ENCODE data around the gene TXNDC2. TPM values are rescaled to one million over a fixed set of nuclear protein-coding genes. Genes with fewer than 3 reads are reported as not detected.

Gene TXNDC2
- total and polyA plus RNA-seq, 2 experiments from 2014 or later, result not detected

GRCh38 chr18:9858642-9859041 lies 27.1 kb upstream of the TXNDC2 start:
- Histone ChIP-seq H3K27ac (no peak overlapping the region), H3F3A (ENCODE audit: insufficient read depth) (no peaks in the 10 kb centered on the region), H3K36me3 (ENCODE audit: low read depth) (peaks cover 11% of the 10 kb centered on the region; the same call in 1 of the 2 replicates), H3K4me3 (no peak overlapping the region), H3K79me2 (ENCODE audit: insufficient read depth) (no peaks in the 10 kb centered on the region), H3K4me2 (ENCODE audit: unreplicated experiment) (no peak overlapping the region), H3K9me3 (ENCODE audit: low read depth) (no peaks in the 10 kb centered on the region), H4K20me1 (ENCODE audit: insufficient read depth) (no peaks in the 10 kb centered on the region), H3K9me2 (ENCODE audit: insufficient read depth) (no peaks in the 10 kb centered on the region), H3K9ac (no peak overlapping the region), H3K27me3 (replicated peaks; ENCODE audit: insufficient read depth) (no peaks in the 10 kb centered on the region), H2AFZ (no peak overlapping the region), H3K4me1 (ENCODE audit: insufficient read depth) (no peaks in the 10 kb centered on the region)
- TF ChIP-seq EZH2phosphoT487 (IDR thresholded peaks at IDR 0.05; ENCODE audit: insufficient read depth, low read depth) (no peak), EZH2 (IDR thresholded peaks at IDR 0.05; ENCODE audit: insufficient read depth, poor library complexity, severe bottlenecking) (no peak)
- WGBS, 2 experiments (ENCODE audit: low coverage in 1 of 2, low lambda C conversion rate in 2 of 2, missing lambda C conversion rate in 2 of 2), result 53 to 63% methylated on average over 5 of the region's 5 CpGs
- in situ Hi-C loops (cut with MboI), result no loop called here
- no peak for DNase-seq

- H3K27ac ChIP-seq, result no peak overlapping the region
Measured at GRCh38 chr18:9859232-9859631, 26.5 kb upstream of the TXNDC2 start.

GRCh38 chr18:9860682-9861081 lies 25.1 kb upstream of the TXNDC2 start:
- Histone ChIP-seq H3F3A (ENCODE audit: insufficient read depth) (no peaks in the 10 kb centered on the region), H3K9me3 (ENCODE audit: low read depth) (no peaks in the 10 kb centered on the region), H2AFZ (no peak overlapping the region), H3K4me2 (ENCODE audit: unreplicated experiment) (no peak overlapping the region), H3K4me3 (no peak overlapping the region), H3K4me1 (ENCODE audit: insufficient read depth) (no peaks in the 10 kb centered on the region), H4K20me1 (ENCODE audit: insufficient read depth) (no peaks in the 10 kb centered on the region), H3K9me2 (ENCODE audit: insufficient read depth) (no peaks in the 10 kb centered on the region), H3K27me3 (replicated peaks; ENCODE audit: insufficient read depth) (no peaks in the 10 kb centered on the region), H3K79me2 (ENCODE audit: insufficient read depth) (no peaks in the 10 kb centered on the region), H3K9ac (no peak overlapping the region), H3K27ac (no peak overlapping the region), H3K36me3 (ENCODE audit: low read depth) (peaks cover 11% of the 10 kb centered on the region; the same call in 1 of the 2 replicates)
- no peak for DNase-seq
- WGBS, 2 experiments (ENCODE audit: low coverage in 1 of 2, low lambda C conversion rate in 2 of 2, missing lambda C conversion rate in 2 of 2), result 71 to 80% methylated on average over 4 of the region's 4 CpGs
- no peak for TF ChIP-seq EZH2phosphoT487 (IDR thresholded peaks at IDR 0.05; ENCODE audit: insufficient read depth, low read depth)
- TF ChIP-seq EZH2 (IDR thresholded peaks at IDR 0.05; ENCODE audit: insufficient read depth, poor library complexity, severe bottlenecking), result no peak
- in situ Hi-C loops (cut with MboI), result no loop called here

More at GRCh38 chr18:9859232-9859631, 26.5 kb upstream of the TXNDC2 start:
- Histone ChIP-seq H3K9ac (no peak overlapping the region), H3K9me3 (ENCODE audit: low read depth) (no peaks in the 10 kb centered on the region), H3K4me2 (ENCODE audit: unreplicated experiment) (no peak overlapping the region), H3K27me3 (replicated peaks; ENCODE audit: insufficient read depth) (no peaks in the 10 kb centered on the region), H2AFZ (no peak overlapping the region), H3K36me3 (ENCODE audit: low read depth) (peaks cover 11% of the 10 kb centered on the region; the same call in 1 of the 2 replicates), H3K4me1 (ENCODE audit: insufficient read depth) (no peaks in the 10 kb centered on the region), H3K9me2 (ENCODE audit: insufficient read depth) (no peaks in the 10 kb centered on the region), H4K20me1 (ENCODE audit: insufficient read depth) (no peaks in the 10 kb centered on the region), H3K4me3 (no peak overlapping the region), H3F3A (ENCODE audit: insufficient read depth) (no peaks in the 10 kb centered on the region), H3K79me2 (ENCODE audit: insufficient read depth) (no peaks in the 10 kb centered on the region)
- in situ Hi-C loops (cut with MboI), result no loop called here
- 96 to 98% methylated on average over 7 of the region's 7 CpGs for WGBS, 2 experiments (ENCODE audit: low coverage in 1 of 2, low lambda C conversion rate in 2 of 2, missing lambda C conversion rate in 2 of 2)
- TF ChIP-seq EZH2phosphoT487 (IDR thresholded peaks at IDR 0.05; ENCODE audit: insufficient read depth, low read depth) (no peak), EZH2 (IDR thresholded peaks at IDR 0.05; ENCODE audit: insufficient read depth, poor library complexity, severe bottlenecking) (no peak)
- no peak for DNase-seq

- H3K9me3 ChIP-seq (ENCODE audit: low read depth), result no peaks in the 10 kb centered on the region
- peaks cover 11% of the 10 kb centered on the region; the same call in 1 of the 2 replicates for H3K36me3 ChIP-seq (ENCODE audit: low read depth)
- no peaks in the 10 kb centered on the region for H3K79me2 ChIP-seq (ENCODE audit: insufficient read depth)
- H3K9ac ChIP-seq, result no peak overlapping the region
- DNase-seq, result no peak
- H3K9me2 ChIP-seq (ENCODE audit: insufficient read depth), result no peaks in the 10 kb centered on the region
- H3K4me1 ChIP-seq (ENCODE audit: insufficient read depth), result no peaks in the 10 kb centered on the region
- H3K27ac ChIP-seq, result no peak overlapping the region
- H2AFZ ChIP-seq, result no peak overlapping the region
- no peaks in the 10 kb centered on the region for H3K27me3 ChIP-seq (replicated peaks; ENCODE audit: insufficient read depth)
- TF ChIP-seq EZH2phosphoT487 (IDR thresholded peaks at IDR 0.05; ENCODE audit: insufficient read depth, low read depth) (no peak), EZH2 (IDR thresholded peaks at IDR 0.05; ENCODE audit: insufficient read depth, poor library complexity, severe bottlenecking) (no peak)
- in situ Hi-C loops (cut with MboI), result no loop called here
- no peaks in the 10 kb centered on the region for H3F3A ChIP-seq (ENCODE audit: insufficient read depth)
- H3K4me3 ChIP-seq, result no peak overlapping the region
- H4K20me1 ChIP-seq (ENCODE audit: insufficient read depth), result no peaks in the 10 kb centered on the region
- H3K4me2 ChIP-seq (ENCODE audit: unreplicated experiment), result no peak overlapping the region
Measured at GRCh38 chr18:9861157-9861556, 24.6 kb upstream of the TXNDC2 start.

GRCh38 chr18:9861933-9862332 lies 23.8 kb upstream of the TXNDC2 start:
- no peak for TF ChIP-seq EZH2 (IDR thresholded peaks at IDR 0.05; ENCODE audit: insufficient read depth, poor library complexity, severe bottlenecking)
- no peak for TF ChIP-seq EZH2phosphoT487 (IDR thresholded peaks at IDR 0.05; ENCODE audit: insufficient read depth, low read depth)
- H3K9ac ChIP-seq, result no peak overlapping the region
- 83 to 88% methylated on average over 4 of the region's 4 CpGs for WGBS, 2 experiments (ENCODE audit: low coverage in 1 of 2, low lambda C conversion rate in 2 of 2, missing lambda C conversion rate in 2 of 2)
- no peaks in the 10 kb centered on the region for H3K27me3 ChIP-seq (replicated peaks; ENCODE audit: insufficient read depth)
- no peak overlapping the region for H3K27ac ChIP-seq
- peaks cover 11% of the 10 kb centered on the region; the same call in 1 of the 2 replicates for H3K36me3 ChIP-seq (ENCODE audit: low read depth)
- H3K9me3 ChIP-seq (ENCODE audit: low read depth), result no peaks in the 10 kb centered on the region
- no peaks in the 10 kb centered on the region for H4K20me1 ChIP-seq (ENCODE audit: insufficient read depth)
- no peak overlapping the region for H3K4me3 ChIP-seq
- H2AFZ ChIP-seq, result no peak overlapping the region
- no peaks in the 10 kb centered on the region for H3K4me1 ChIP-seq (ENCODE audit: insufficient read depth)
- H3K9me2 ChIP-seq (ENCODE audit: insufficient read depth), result no peaks in the 10 kb centered on the region
- H3K79me2 ChIP-seq (ENCODE audit: insufficient read depth), result no peaks in the 10 kb centered on the region
- 0 out of 2 replicates have a peak, but pooled peaks cover 1% of the 10 kb centered on the region for H3F3A ChIP-seq (ENCODE audit: insufficient read depth)
- DNase-seq, result no peak
- no peak overlapping the region for H3K4me2 ChIP-seq (ENCODE audit: unreplicated experiment)
- in situ Hi-C loops (cut with MboI), result no loop called here
